Lower leg skin (tissue), 3 donors: ENCODE data around the gene GTF2H4.

ENCODE experiments used
- POLR2A ChIP-seq, 2 donors: fragments of 450-650 bp; IDR thresholded peaks; one replicate each; pipeline ENCODE4 v1.6.1; 2016 to 2017; ENCODE audit warnings: antibody characterized with exemption in 2 of 2, mild to moderate bottlenecking in 1 of 2, moderate library complexity in 1 of 2
- TF ChIP-seq, protein P1 (sequence below), 3 donors: fragments of 450-650 bp; IDR thresholded peaks; one replicate each; pipeline ENCODE4 v1.5.1; 2016; ENCODE audit warnings: antibody characterized with exemption in 3 of 3, mild to moderate bottlenecking in 3 of 3, moderate library complexity in 2 of 3

DNA sequence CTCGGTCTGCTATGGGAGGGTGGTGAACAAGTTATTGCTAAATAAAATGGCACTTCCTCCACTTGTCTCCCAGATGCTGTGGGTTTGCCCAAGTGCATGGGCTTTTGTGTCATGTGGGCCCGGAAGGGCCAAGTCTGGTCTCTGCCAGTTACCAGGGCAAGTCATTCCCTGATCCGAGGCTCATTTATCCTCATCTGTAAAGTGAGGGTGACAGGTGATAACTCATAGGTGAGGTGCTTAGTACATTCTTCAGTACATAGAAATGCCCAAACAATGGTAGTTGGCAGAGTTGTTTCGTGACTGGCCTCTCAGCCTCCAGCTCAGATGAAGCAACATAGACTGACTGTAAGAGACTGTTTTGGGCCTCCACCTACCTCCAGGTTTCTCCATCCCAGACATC is 30.7 kb downstream of the GTF2H4 start:
- TF ChIP-seq, protein P1, sequence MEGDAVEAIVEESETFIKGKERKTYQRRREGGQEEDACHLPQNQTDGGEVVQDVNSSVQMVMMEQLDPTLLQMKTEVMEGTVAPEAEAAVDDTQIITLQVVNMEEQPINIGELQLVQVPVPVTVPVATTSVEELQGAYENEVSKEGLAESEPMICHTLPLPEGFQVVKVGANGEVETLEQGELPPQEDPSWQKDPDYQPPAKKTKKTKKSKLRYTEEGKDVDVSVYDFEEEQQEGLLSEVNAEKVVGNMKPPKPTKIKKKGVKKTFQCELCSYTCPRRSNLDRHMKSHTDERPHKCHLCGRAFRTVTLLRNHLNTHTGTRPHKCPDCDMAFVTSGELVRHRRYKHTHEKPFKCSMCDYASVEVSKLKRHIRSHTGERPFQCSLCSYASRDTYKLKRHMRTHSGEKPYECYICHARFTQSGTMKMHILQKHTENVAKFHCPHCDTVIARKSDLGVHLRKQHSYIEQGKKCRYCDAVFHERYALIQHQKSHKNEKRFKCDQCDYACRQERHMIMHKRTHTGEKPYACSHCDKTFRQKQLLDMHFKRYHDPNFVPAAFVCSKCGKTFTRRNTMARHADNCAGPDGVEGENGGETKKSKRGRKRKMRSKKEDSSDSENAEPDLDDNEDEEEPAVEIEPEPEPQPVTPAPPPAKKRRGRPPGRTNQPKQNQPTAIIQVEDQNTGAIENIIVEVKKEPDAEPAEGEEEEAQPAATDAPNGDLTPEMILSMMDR (IDR thresholded peaks at IDR 0.05): no peak
- no peak for TF ChIP-seq POLR2A (IDR thresholded peaks at IDR 0.05)
